Sciatic nerve (tissue), 2 donors: ENCODE results near the gene ANKS1B. TPM values are rescaled to one million over a fixed set of nuclear protein-coding genes. Genes with fewer than 3 reads are reported as not detected.
A peak's percentile ranks its signal among the peaks of the same experiment; 100 is the strongest.
"Not testable (repeated sequence)": the region's sequence is repeated elsewhere in the genome, so short reads cannot be mapped to it uniquely, and the experiment has no call there.

Source experiments
- ATAC-seq: fragments of 200-7000 bp; cut with Tn5 transposase; one replicate; pipeline ENCODE4 v1.9.1; 2020; ENCODE audit warnings: mild to moderate bottlenecking, moderate library complexity
- DNase-seq: peaks from one replicate; pipeline ENCODE4 v3.0.0-alpha.2; 2020; ENCODE audit warnings: low spot score
- intact Hi-C: fragments of 100-400 bp; cut with DNase I; formaldehyde crosslinking; loops from one replicate; pipeline ENCODE4 v1.14.2; 2022
- total RNA-seq: library from RNA; stranded (reverse); fragmentation: NEBNext Ultra II Directional; extraction: Animal tissue kit (Norgen Biotek cat#: 25700); gene quantifications from one replicate; pipeline ENCODE4 v1.2.1, GENCODE V29; 2021
- donor health status: DM: no; HTN: no; CAD: no.
- donor health status: DM: no; HTN: no; CAD: no.

The ANKS1B gene
- total RNA-seq, 1 donor from 2014 or later, result 20.8 TPM

- intact Hi-C loops, result no loop called here
- DNase-seq (no peak), ATAC-seq (no peak)
Observed at GRCh38 chr12:99648183-99648582, 336.6 kb downstream of the ANKS1B start.

GRCh38 chr12:99647453-99647852 is 337.3 kb downstream of the ANKS1B start, which contains the start of gene GARIN6:
Gene GARIN6, plus strand, starts transcription at chr12:99647753. Its CDS starts 422 bp downstream, at chr12:99648175.
- ATAC-seq (no peak), DNase-seq (no peak)
- intact Hi-C loops, result no loop called here

GRCh38 chr12:99644629-99645028 is 340.1 kb downstream of the ANKS1B start:
- ATAC-seq (no peak), DNase-seq (no peak)
- intact Hi-C loops, result no loop called here

GRCh38 chr12:99627459-99627858 is 357.3 kb downstream of the ANKS1B start:
- DNase-seq (no peak), ATAC-seq (no peak)
- intact Hi-C loops, result no loop called here

- DNase-seq, intact Hi-C loops, ATAC-seq: not testable (repeated sequence)
Observed at GRCh38 chr12:99624591-99624990, 360.1 kb downstream of the ANKS1B start.

- ATAC-seq, result no peak
- DNase-seq, result no peak
- intact Hi-C loops, result no loop called here
Observed at GRCh38 chr12:99620159-99620479, 364.6 kb downstream of the ANKS1B start.

GRCh38 chr12:99619389-99620158 is 365.2 kb downstream of the ANKS1B start:
- ATAC-seq (no peak), DNase-seq (no peak)
- intact Hi-C loops, result no loop called here

GRCh38 chr12:99618657-99619056 is 366.1 kb downstream of the ANKS1B start:
- DNase-seq, result no peak
- intact Hi-C loops, result no loop called here
- ATAC-seq, result no peak

GRCh38 chr12:99611599-99611998 is 373.1 kb downstream of the ANKS1B start:
- no peak for ATAC-seq
- intact Hi-C loops, result no loop called here

GRCh38 chr12:99611117-99611516 is 373.6 kb downstream of the ANKS1B start:
- DNase-seq, result no peak
- intact Hi-C loops, result no loop called here
- ATAC-seq, result no peak

More at GRCh38 chr12:99611599-99611998, 373.1 kb downstream of the ANKS1B start:
- no peak for DNase-seq

- DNase-seq (no peak), ATAC-seq (no peak)
- intact Hi-C loops, result no loop called here
Observed at GRCh38 chr12:99609455-99610181, 375.1 kb downstream of the ANKS1B start.

GRCh38 chr12:99600388-99600787 is 384.3 kb downstream of the ANKS1B start:
- intact Hi-C loops, result no loop called here
- DNase-seq (no peak), ATAC-seq (no peak)

GRCh38 chr12:99598785-99599184 is 386.0 kb downstream of the ANKS1B start:
- intact Hi-C loops, result no loop called here
- DNase-seq (no peak), ATAC-seq (no peak)

GRCh38 chr12:99596762-99597161 is 388.0 kb downstream of the ANKS1B start:
- intact Hi-C loops, result no loop called here
- no peak for DNase-seq
- no peak for ATAC-seq

GRCh38 chr12:99577125-99577524 is 407.6 kb downstream of the ANKS1B start:
- DNase-seq, intact Hi-C loops, ATAC-seq: not testable (repeated sequence)

GRCh38 chr12:99573980-99574379 is 410.8 kb downstream of the ANKS1B start:
- no peak for ATAC-seq
- no peak for DNase-seq
- intact Hi-C loops, result no loop called here

- intact Hi-C loops, result no loop called here
- no peak for ATAC-seq
- no peak for DNase-seq
Observed at GRCh38 chr12:99567072-99567471, 417.7 kb downstream of the ANKS1B start.

- DNase-seq (no peak), ATAC-seq (peak; percentile 20)
- intact Hi-C loops, result no loop called here
Observed at GRCh38 chr12:99558109-99558508, 426.6 kb downstream of the ANKS1B start.

GRCh38 chr12:99553461-99553860 is 431.3 kb downstream of the ANKS1B start:
- ATAC-seq, result no peak
- no peak for DNase-seq
- intact Hi-C loops, result no loop called here

GRCh38 chr12:99552022-99552421 is 432.7 kb downstream of the ANKS1B start:
- no peak for DNase-seq
- ATAC-seq, result no peak
- intact Hi-C loops, result no loop called here
